Measurements from ENCODE around the gene TAS2R5.
"Not testable (repeated sequence)": the region's sequence is repeated elsewhere in the genome, so short reads cannot be mapped to it uniquely, and the experiment has no call there.

Gene TAS2R5, protein sequence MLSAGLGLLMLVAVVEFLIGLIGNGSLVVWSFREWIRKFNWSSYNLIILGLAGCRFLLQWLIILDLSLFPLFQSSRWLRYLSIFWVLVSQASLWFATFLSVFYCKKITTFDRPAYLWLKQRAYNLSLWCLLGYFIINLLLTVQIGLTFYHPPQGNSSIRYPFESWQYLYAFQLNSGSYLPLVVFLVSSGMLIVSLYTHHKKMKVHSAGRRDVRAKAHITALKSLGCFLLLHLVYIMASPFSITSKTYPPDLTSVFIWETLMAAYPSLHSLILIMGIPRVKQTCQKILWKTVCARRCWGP

DNA sequence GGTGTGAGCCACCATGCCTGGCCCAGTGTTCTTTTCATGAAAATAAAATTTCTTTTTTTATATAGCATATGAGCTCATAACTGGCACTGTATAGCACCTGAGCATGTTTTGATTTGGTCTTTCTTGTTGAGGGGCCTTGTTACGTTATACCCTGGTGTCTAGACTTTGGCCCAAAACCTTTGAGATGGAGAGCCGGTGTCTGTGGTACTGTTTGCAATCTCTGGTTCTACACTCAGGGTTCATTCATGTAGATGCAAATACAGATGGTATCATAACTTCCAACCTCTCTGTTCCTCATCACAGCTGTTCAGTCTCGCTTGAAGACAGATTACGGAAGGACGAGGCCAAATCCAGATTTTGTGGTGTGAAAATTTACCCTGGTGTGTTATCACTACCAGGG is at the start of gene TAS2R5:
TAS2R5 (plus strand) TSS at position 301 of the 400 bp plus-strand sequence. CDS start 145 bp downstream, outside the sequence.
- FAIRE-seq: no peak

- no peak for FAIRE-seq
Observed at GRCh38 chr7:141742229-141742628, 47.8 kb upstream of the TAS2R5 start.

DNA sequence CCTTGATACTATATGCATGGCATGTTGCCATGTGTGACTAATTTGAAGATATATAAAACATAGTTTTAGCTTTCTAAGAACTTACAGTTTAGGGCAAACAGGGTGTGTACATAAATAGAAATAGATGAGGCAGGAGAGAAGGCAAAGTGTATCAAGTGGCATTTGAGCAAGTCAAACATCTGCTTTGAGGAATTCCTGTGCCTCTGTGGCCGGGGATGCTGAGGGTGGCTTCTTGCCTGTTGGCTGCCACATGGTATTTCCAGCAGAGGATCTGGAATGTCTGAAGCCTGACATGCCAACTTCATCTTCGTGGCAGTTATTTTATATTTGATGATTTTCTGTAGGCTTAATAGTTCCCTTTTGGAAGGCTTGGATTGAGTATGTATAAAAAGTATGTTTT is 45.9 kb upstream of the TAS2R5 start:
- FAIRE-seq: no peak

- FAIRE-seq: no peak
Observed at GRCh38 chr7:141748396-141748795, 41.6 kb upstream of the TAS2R5 start.

- not testable (repeated sequence) for FAIRE-seq
Observed at GRCh38 chr7:141751904-141752303, 38.1 kb upstream of the TAS2R5 start.

DNA sequence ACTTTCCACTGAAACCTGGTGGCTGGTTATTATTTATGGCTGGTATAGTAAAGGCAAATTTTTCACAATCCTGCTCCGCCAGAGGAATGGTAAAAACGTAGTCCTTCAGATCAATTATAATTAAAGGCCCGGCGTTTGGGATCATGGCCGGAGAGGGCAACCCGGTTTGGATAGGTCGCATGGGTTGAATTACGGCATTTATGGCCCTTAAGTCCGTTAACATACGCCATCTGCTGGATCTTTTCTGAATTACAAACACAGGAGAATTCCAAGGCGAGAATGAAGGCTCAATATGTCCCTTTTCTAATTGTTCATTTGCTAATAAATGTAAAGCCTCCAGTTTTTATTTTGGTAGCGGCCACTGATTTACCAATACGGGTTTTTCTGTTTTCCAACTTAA is 37.4 kb upstream of the TAS2R5 start:
- FAIRE-seq: no peak

GRCh38 chr7:141754939-141755338 is 35.1 kb upstream of the TAS2R5 start:
- no peak for FAIRE-seq

- FAIRE-seq: no peak
Observed at GRCh38 chr7:141763797-141764196, 26.2 kb upstream of the TAS2R5 start, which contains the start of gene TAS2R3. Gene TAS2R3, plus strand, starts transcription at chr7:141764097. Its CDS starts 62 bp downstream, at chr7:141764159.

GRCh38 chr7:141770083-141770583 is 19.9 kb upstream of the TAS2R5 start:
- FAIRE-seq: not testable (repeated sequence)

DNA sequence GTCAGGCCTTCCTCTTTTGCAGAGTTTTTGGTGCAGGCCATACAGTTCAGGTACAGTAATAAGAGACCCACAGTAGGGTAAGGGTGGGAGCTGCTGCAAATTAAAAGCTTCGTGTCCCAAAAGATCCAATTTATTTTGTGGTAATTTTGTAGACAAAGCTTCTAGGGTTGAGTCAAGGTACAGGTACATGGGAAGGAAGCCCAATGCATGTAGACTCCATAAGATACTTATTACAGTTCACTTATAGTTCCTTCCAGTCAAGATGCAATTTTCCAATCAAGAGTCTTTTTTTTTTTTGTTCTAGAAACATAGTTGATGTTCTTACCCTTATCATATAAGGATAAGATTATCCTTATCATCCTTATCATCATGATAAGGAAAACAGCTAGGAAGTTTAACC is 13.6 kb upstream of the TAS2R5 start, which contains the start of gene TAS2R4:
TAS2R4 (plus strand) TSS at position 301 of the 400 bp plus-strand sequence. CDS start 1,815 bp downstream, outside the sequence.
- no peak for FAIRE-seq

DNA sequence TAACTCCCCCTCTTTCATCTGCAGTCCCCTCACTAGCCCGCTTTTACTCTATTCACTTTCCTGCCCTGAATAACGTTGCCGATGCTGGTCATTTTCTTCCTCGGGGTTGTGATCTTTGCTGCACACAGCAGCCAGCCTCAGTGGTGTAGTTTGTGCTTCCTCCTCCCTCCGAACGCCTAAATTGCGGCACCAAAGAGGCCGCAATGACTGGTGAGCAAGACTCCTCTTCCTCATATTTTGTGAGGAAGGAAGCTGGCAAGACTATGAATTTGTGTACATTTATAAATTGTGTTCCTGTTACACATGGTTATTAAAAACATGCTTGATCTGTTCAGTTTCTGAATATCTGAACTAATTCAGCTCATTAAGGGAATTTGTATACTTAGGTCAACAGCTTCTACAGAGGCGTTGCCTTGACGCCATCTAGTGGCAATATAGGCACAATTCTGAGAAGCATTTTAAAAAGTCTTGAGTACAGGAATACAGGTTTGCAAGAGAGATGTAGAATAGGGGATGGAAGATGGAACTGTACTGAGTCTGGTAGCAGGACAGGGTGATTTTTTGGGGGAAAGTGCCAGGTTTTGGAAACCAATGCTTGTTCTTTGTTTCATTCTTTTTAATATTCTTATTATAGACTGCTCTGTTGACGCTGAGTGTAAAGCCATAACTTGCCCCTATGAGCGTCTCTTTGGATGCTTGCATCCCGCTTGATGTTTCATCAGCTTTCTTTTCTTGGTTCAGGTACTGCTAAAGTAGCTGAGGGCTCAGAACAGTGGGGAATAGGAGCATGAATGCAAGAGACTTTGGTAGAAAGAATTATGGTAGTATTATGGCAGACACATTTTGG is 4.1 kb upstream of the TAS2R5 start:
- FAIRE-seq: no peak

- no peak for FAIRE-seq
Observed at GRCh38 chr7:141788296-141788695, 1.7 kb upstream of the TAS2R5 start.

GRCh38 chr7:141792526-141792925 is 2.5 kb downstream of the TAS2R5 start:
- FAIRE-seq: no peak

DNA sequence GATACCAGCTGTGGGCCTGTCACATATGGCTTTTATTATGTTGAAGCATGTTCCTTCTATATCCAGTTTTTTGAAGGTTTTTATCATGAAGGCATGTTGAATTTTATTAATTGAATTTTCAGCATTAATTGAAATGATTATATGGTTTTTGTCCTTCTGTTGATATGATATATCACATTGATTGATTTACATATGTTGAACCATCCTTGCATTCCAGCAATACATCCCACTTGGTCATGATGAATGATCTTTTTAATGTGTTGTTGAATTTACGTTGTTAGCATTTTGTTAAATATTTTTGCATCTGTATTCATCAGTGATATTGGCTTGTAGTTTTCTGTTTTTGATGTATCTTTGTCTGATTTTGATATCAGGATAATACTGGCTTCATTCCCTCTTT is 30.1 kb downstream of the TAS2R5 start:
- no peak for FAIRE-seq

GRCh38 chr7:141822432-141822831 is 32.4 kb downstream of the TAS2R5 start:
- not testable (repeated sequence) for FAIRE-seq

GRCh38 chr7:141837683-141838082 is 47.7 kb downstream of the TAS2R5 start:
- FAIRE-seq: no peak

- FAIRE-seq: no peak
Observed at GRCh38 chr7:141838581-141838980, 48.6 kb downstream of the TAS2R5 start.

GRCh38 chr7:141839256-141839655 is 49.2 kb downstream of the TAS2R5 start:
- no peak for FAIRE-seq

DNA sequence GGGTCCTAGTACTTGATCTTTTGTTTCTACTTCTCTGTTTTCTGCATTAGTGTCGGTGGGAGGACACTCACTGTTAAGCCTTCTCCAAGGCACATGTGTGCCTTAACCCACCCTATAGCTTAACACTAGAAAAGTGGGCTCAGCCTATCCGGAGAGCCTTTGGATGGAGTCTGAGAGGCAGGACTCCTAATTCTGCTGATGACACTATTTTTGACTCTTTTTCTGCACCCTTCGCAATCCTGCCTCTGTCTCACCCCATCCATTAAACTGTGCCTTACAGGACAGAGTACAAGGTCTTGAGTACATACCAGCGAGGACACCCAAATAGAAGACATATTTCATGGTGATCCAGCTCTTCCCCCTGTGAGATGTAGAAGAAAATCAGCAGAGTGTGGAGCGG is 50.7 kb downstream of the TAS2R5 start:
- FAIRE-seq: no peak
